Testis (tissue), 3 donors: ENCODE results near the gene CNN1. TPM values are rescaled to one million over a fixed set of nuclear protein-coding genes. Genes with fewer than 3 reads are reported as not detected.
"Not testable (repeated sequence)": the region's sequence is repeated elsewhere in the genome, so short reads cannot be mapped to it uniquely, and the experiment has no call there.

Experiments
- DNase-seq: peaks from one replicate; pipeline ENCODE4 v3.0.0-alpha.2; 2019
- H3K27ac ChIP-seq, 2 donors: fragments of 200-600 bp; sonication (generic); one replicate each; pipeline ENCODE4 v1.5.1; 2019
- H3K27me3 ChIP-seq: fragments of 200-600 bp; sonication (generic); one replicate; pipeline ENCODE4 v1.5.1; 2019
- H3K36me3 ChIP-seq: fragments of 200-600 bp; sonication (generic); one replicate; pipeline ENCODE4 v1.5.1; 2017; ENCODE audit warnings: low read depth; ENCODE audit errors: missing control alignments
- H3K4me1 ChIP-seq: fragments of 200-600 bp; sonication (generic); one replicate; pipeline ENCODE4 v1.5.1; 2019
- H3K4me3 ChIP-seq, 2 donors: fragments of 200-600 bp; sonication (generic); one replicate each; pipeline ENCODE4 v1.5.1; 2017 to 2019
- H3K9me3 ChIP-seq: fragments of 200-600 bp; sonication (generic); one replicate; pipeline ENCODE4 v1.5.1; 2017
- POLR2A ChIP-seq: fragments of 450-650 bp; IDR thresholded peaks from one replicate; pipeline ENCODE4 v1.6.1; 2017; ENCODE audit warnings: antibody characterized with exemption, mild to moderate bottlenecking, moderate library complexity
- WGBS, 2 donors: methylation state at CpG; one replicate each; pipeline ENCODE4 v1.1.5; 2018; 5-methylcytosine and 5-hydroxymethylcytosine counted together
- intact Hi-C: fragments of 100-400 bp; cut with DNase I; formaldehyde crosslinking; loops from one replicate; pipeline ENCODE4 v1.15.1; 2023; ENCODE audit warnings: low total_unique reads
- polyA plus RNA-seq: library from polyadenylated mRNA; stranded (reverse); fragments of 350-450 nt; fragmentation: Illumina TruSeq; extraction: RNeasy Lipid Tissue Mini Kit (QIAGEN cat#74804); gene quantifications from one replicate; pipeline ENCODE4 v1.2.3, GENCODE V29; 2014; ENCODE audit warnings: low read depth, low replicate concordance; ENCODE audit not compliant: insufficient read depth
- total RNA-seq, 2 donors: library from RNA; depleted of rRNA; stranded (reverse); fragments of >200 nt; gene quantifications; one replicate each; pipeline ENCODE4 v1.2.3, GENCODE V29; 2016
- TF ChIP-seq, protein P1 (sequence below), 3 experiments: fragments of 450-650 bp in 2 of 3; fragments of 200-600 bp in 1 of 3; sonication (generic) in 1 of 3; IDR thresholded peaks; one replicate each; pipeline ENCODE4 v1.5.1; 2016 to 2019; ENCODE audit warnings: antibody characterized with exemption in 3 of 3, mild to moderate bottlenecking in 2 of 3, moderate library complexity in 1 of 3

CNN1 gene
- total and polyA plus RNA-seq, 3 donors from 2014 or later = 130 to 218 (median 151) TPM

DNA sequence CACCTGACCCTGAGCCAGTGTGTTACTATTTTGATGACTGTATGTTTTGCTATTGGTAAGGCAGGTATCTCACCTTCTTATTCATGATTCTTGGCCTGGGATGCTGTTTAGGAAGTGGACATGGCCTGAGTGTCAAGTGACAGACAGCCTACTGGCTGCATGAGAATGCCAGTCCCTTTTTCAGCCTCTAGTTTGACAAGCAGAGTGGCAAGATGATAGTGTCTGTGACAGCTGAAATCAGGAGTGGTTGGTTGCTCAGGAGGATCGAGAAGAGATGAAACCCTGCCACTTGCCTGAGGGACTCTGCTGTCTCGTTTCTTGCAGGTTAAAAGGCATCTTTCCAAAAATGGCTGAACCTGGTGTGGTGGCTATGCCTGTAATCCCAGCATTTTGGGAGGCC, 27.5 kb downstream of the CNN1 start:
- no peak for DNase-seq
- Histone ChIP-seq H3K27ac (no peak overlapping the region), H3K9me3 (no peaks in the 10 kb centered on the region), H3K4me1 (no peaks in the 10 kb centered on the region), H3K36me3 (no peaks in the 10 kb centered on the region), H3K4me3 (no peak overlapping the region), H3K27me3 (no peaks in the 10 kb centered on the region)
- TF ChIP-seq POLR2A = no peak
- TF ChIP-seq, protein P1, sequence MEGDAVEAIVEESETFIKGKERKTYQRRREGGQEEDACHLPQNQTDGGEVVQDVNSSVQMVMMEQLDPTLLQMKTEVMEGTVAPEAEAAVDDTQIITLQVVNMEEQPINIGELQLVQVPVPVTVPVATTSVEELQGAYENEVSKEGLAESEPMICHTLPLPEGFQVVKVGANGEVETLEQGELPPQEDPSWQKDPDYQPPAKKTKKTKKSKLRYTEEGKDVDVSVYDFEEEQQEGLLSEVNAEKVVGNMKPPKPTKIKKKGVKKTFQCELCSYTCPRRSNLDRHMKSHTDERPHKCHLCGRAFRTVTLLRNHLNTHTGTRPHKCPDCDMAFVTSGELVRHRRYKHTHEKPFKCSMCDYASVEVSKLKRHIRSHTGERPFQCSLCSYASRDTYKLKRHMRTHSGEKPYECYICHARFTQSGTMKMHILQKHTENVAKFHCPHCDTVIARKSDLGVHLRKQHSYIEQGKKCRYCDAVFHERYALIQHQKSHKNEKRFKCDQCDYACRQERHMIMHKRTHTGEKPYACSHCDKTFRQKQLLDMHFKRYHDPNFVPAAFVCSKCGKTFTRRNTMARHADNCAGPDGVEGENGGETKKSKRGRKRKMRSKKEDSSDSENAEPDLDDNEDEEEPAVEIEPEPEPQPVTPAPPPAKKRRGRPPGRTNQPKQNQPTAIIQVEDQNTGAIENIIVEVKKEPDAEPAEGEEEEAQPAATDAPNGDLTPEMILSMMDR (IDR thresholded peaks at IDR 0.05) = no peak
- intact Hi-C loops = no loop called here
- WGBS, 2 donors = 87 to 93% methylated on average over 2 of the region's 2 CpGs

DNA sequence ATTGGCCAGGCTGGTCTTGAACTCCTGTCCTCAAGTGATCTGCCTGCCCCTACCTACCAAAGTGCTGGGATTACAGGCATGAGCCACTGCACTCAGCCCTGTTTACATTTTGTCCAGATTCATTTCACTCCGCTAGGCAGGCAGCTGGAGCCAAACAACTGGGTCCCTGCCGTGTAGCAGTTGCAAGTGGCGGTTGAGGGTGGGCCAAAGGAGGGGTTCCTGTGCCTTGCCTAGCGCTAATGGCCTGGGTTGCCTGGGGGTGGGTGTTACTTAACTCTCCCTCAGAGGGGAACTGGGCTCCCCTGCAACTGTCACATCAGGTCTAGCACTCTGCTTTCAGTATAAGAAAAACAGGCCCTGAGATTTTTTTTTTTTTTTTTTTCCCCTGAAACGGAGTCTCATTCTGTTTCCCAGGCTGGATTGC, 31.4 kb downstream of the CNN1 start:
- Histone ChIP-seq H3K36me3 (no peaks in the 10 kb centered on the region), H3K27ac (no peak overlapping the region), H3K9me3 (no peaks in the 10 kb centered on the region), H3K27me3 (no peaks in the 10 kb centered on the region), H3K4me3 (no peak overlapping the region), H3K4me1 (no peaks in the 10 kb centered on the region)
- WGBS, 2 donors = 80 to 82% methylated on average over 5 of the region's 5 CpGs
- TF ChIP-seq, protein P1 (IDR thresholded peaks at IDR 0.05) = no peak
- TF ChIP-seq POLR2A = no peak
- no peak for DNase-seq
- intact Hi-C loops = no loop called here

DNA sequence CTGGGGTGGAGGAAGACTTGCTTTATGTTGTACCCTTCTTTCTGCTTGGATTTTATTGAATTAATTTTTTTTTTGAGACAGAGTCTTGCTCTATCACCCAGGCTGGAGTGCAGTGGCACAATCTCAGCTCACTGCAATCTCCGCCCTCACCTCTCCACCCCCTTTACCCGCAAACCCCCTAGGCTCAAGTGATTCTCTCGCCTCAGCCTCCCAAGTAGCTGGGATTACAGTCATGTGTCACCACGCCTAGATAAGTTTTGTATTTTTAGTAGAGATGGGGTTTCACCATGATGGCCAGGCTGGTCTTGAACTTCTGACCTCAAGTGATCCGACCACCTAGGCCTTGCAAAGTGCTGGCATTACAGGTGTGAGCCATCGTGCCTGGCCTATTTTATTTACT, 34.7 kb downstream of the CNN1 start:
- H3K27me3 ChIP-seq, intact Hi-C loops, H3K27ac ChIP-seq, H3K9me3 ChIP-seq, H3K4me3 ChIP-seq, DNase-seq, H3K4me1 ChIP-seq, H3K36me3 ChIP-seq: not testable (repeated sequence)
- WGBS, 2 donors = 86 to 91% methylated on average over 6 of the region's 6 CpGs

DNA sequence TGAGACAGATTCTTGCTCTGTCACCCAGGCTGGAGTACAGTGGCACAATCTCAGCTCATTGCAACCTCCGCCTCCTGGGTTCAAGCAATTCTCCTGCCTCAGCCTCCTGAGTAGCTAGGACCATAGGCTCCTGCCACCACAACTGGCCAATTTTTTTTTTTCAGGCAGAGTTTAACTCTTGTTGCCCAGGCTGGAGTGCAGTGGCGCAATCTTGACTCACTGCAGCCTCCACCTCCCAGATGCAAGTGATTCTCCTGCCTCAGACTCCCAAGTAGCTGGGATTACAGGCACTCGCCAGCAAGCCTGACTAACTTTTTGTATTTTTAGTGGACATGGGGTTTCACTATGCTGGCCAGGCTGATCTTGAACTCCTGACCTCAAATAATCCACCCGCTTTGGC, 35.1 kb downstream of the CNN1 start:
- H3K36me3 ChIP-seq, DNase-seq, intact Hi-C loops, H3K4me1 ChIP-seq, H3K27ac ChIP-seq, H3K9me3 ChIP-seq, H3K4me3 ChIP-seq, H3K27me3 ChIP-seq: not testable (repeated sequence)
- 85 to 95% methylated on average over 4 of the region's 4 CpGs for WGBS, 2 donors

DNA sequence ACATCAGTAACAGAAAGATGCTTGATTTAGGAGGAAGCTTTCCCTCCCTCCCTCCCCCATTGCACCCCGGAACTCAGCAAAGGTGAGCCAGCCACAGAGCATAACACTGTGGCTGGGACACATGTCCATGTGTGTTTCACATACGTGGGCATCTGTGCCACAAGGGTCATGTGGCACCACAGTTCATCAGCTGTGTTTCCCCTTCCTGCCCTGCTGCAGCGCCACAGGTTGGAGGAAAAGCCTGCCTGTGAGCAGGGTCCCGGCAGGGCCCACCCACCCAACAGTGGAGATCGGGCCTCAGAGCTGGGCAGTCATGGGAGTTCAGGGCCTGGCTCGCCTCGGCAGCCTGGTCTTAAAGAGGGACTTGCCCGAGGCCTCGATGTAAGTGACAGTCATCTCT, 36.0 kb downstream of the CNN1 start:
- no peak overlapping the region for H3K4me3 ChIP-seq
- no peaks in the 10 kb centered on the region for H3K27me3 ChIP-seq
- intact Hi-C loops = no loop called here
- no peaks in the 10 kb centered on the region for H3K9me3 ChIP-seq
- no peaks in the 10 kb centered on the region for H3K36me3 ChIP-seq
- DNase-seq = no peak
- WGBS, 2 donors = 89 to 90% methylated on average over 2 to 9 of the region's 9 CpGs
- H3K27ac ChIP-seq = no peak overlapping the region
- H3K4me1 ChIP-seq = no peaks in the 10 kb centered on the region
- no peak for TF ChIP-seq POLR2A
- TF ChIP-seq, protein P1 (IDR thresholded peaks at IDR 0.05) = no peak

DNA sequence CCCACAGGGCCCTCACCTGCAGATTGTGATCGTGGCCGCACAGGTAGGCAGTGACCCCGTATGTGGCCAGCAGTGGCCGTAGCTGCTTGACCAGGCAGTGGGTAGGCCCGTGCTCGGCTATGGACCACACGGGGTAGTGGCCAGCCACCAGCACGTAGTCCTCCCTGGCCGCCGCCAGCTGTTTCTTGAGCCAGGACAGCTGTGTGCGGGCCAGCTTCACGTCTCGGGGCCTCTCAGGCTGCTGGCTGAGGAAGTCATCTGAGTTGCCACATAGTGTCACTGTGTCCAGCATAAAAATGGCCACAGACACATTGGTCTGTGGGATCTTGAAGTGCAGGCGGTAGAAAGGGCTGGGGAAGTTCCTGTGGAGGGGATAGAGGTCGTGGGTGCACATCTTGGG, 37.6 kb downstream of the CNN1 start:
- WGBS, 2 donors = 92 to 93% methylated on average over 13 to 15 of the region's 15 CpGs
- intact Hi-C loops = no loop called here
- TF ChIP-seq POLR2A = no peak
- TF ChIP-seq, protein P1 (IDR thresholded peaks at IDR 0.05) = no peak
- no peaks in the 10 kb centered on the region for H3K9me3 ChIP-seq
- no peak for DNase-seq
- no peaks in the 10 kb centered on the region for H3K4me1 ChIP-seq
- no peaks in the 10 kb centered on the region for H3K36me3 ChIP-seq
- H3K27ac ChIP-seq = no peak overlapping the region
- no peaks in the 10 kb centered on the region for H3K27me3 ChIP-seq
- no peak overlapping the region for H3K4me3 ChIP-seq
